HG02973 (cell line): ENCODE results near the gene CLDN9.

Experiments used
- ATAC-seq: cut with Tn5 transposase; IDR thresholded peaks from one replicate; pipeline ENCODE4 v1.9.1; 2021; ENCODE audit warnings: moderate library complexity; ENCODE audit not compliant: unreplicated experiment

CLDN9 gene

GRCh38 chr16:3012828-3013420 is at the start of gene CLDN9:
Gene CLDN9, plus strand, starts transcription at chr16:3012923. Its CDS starts 440 bp downstream, at chr16:3013363.
- ATAC-seq: no peak

- no peak for ATAC-seq
Observed at GRCh38 chr16:2963074-2963722, 49.5 kb upstream of the CLDN9 start.

GRCh38 chr16:2963723-2964474 is 48.8 kb upstream of the CLDN9 start, which contains the start of gene KREMEN2:
Gene KREMEN2, plus strand, starts transcription at chr16:2964275. Its CDS starts 246 bp downstream, at chr16:2964521.
- ATAC-seq: no peak

GRCh38 chr16:2964475-2965336 is 48.0 kb upstream of the CLDN9 start:
- no peak for ATAC-seq

- no peak for ATAC-seq
Observed at GRCh38 chr16:2966043-2966807, 46.5 kb upstream of the CLDN9 start.

GRCh38 chr16:2966808-2967191 is 45.9 kb upstream of the CLDN9 start:
- no peak for ATAC-seq

- no peak for ATAC-seq
Observed at GRCh38 chr16:2967211-2967631, 45.5 kb upstream of the CLDN9 start.

- ATAC-seq: no peak
Observed at GRCh38 chr16:2967721-2968161, 45.0 kb upstream of the CLDN9 start.

GRCh38 chr16:2968368-2968737 is 44.4 kb upstream of the CLDN9 start:
- ATAC-seq: no peak

GRCh38 chr16:2968738-2969544 is 43.8 kb upstream of the CLDN9 start, which contains the start of gene PAQR4:
Gene PAQR4, plus strand, starts transcription at chr16:2969348. Its CDS starts 327 bp downstream, at chr16:2969675.
- ATAC-seq: peak; percentile 60

- ATAC-seq: peak; percentile 29
Observed at GRCh38 chr16:2969545-2970521, 42.9 kb upstream of the CLDN9 start.

- no peak for ATAC-seq
Observed at GRCh38 chr16:2970563-2970962, 42.2 kb upstream of the CLDN9 start.

- ATAC-seq: no peak
Observed at GRCh38 chr16:2971134-2971984, 41.4 kb upstream of the CLDN9 start.

- ATAC-seq: no peak
Observed at GRCh38 chr16:2971985-2972784, 40.5 kb upstream of the CLDN9 start.

GRCh38 chr16:2973093-2973492 is 39.6 kb upstream of the CLDN9 start:
- ATAC-seq: no peak

- no peak for ATAC-seq
Observed at GRCh38 chr16:2973605-2974318, 39.0 kb upstream of the CLDN9 start.
